SU-DHL-6 (cell line): ENCODE measurements around the gene KCNK1.

ENCODE experiments used
- H2AFZ ChIP-seq: fragments of 200-600 bp; sonication (generic); 2 replicates; pipeline ENCODE4 v1.6.1; 2014; ENCODE audit warnings: low read depth, mild to moderate bottlenecking, moderate library complexity, mixed read lengths, antibody characterized with exemption, low read length; ENCODE audit not compliant: severe bottlenecking
- H3F3A ChIP-seq: fragments of 200-600 bp; shearing (Covaris generic); 2 replicates; pipeline ENCODE4 v1.6.0; 2016; ENCODE audit warnings: antibody characterized with exemption, mild to moderate bottlenecking; ENCODE audit not compliant: insufficient read depth
- H3K27ac ChIP-seq: fragments of 200-600 bp; sonication (generic); 2 replicates; pipeline ENCODE4 v1.5.1; 2016; ENCODE audit warnings: low read depth, mild to moderate bottlenecking, low read length, moderate library complexity, mixed read lengths
- H3K27me3 ChIP-seq: fragments of 200-600 bp; sonication (generic), shearing (Covaris generic); 2 replicates; pipeline ENCODE4 v1.6.0; 2014; ENCODE audit warnings: mild to moderate bottlenecking, low read length
- H3K36me3 ChIP-seq: fragments of 200-600 bp; sonication (generic); 2 replicates; pipeline ENCODE4 v1.6.1; 2014; ENCODE audit warnings: mild to moderate bottlenecking, low read length, mixed read lengths
- H3K4me2 ChIP-seq: fragments of 300-600, 200-600 bp; shearing (Covaris generic), sonication (generic); 2 replicates; pipeline ENCODE4 v1.6.0; 2014; ENCODE audit warnings: low read length, low read depth, mild to moderate bottlenecking; ENCODE audit not compliant: poor library complexity, severe bottlenecking
- H3K4me3 ChIP-seq: fragments of 200-600 bp; sonication (generic); 2 replicates; pipeline ENCODE4 v1.5.1; 2014; ENCODE audit warnings: antibody characterized with exemption, low read length, mild to moderate bottlenecking, mixed read lengths; ENCODE audit not compliant: insufficient read depth, poor library complexity, severe bottlenecking
- H3K79me2 ChIP-seq: fragments of 200-600 bp; sonication (generic); 2 replicates; pipeline ENCODE4 v1.6.1; 2014; ENCODE audit warnings: mild to moderate bottlenecking, low read length, moderate library complexity; ENCODE audit not compliant: insufficient read depth
- H3K9ac ChIP-seq: fragments of 200-600 bp; sonication (generic); 2 replicates; pipeline ENCODE4 v1.7.0; 2014; ENCODE audit warnings: mild to moderate bottlenecking, low read length
- H3K9me2 ChIP-seq: fragments of 200-600 bp; sonication (generic); replicated peaks from 2 replicates; pipeline ENCODE4 v1.6.1; 2014; ENCODE audit warnings: low read length; ENCODE audit not compliant: insufficient read depth
- H3K9me3 ChIP-seq: fragments of 200-600 bp; sonication (generic); 2 replicates; pipeline ENCODE4 v1.6.1; 2014; ENCODE audit warnings: low read length, mixed read lengths; ENCODE audit not compliant: insufficient read depth
- H4K20me1 ChIP-seq: fragments of 200-600 bp; sonication (generic); 2 replicates; pipeline ENCODE4 v1.6.1; 2014; ENCODE audit warnings: low read depth, mild to moderate bottlenecking, antibody characterized with exemption, low read length, moderate library complexity, mixed read lengths
- EZH2phosphoT487 ChIP-seq: fragments of 200-600 bp; sonication (generic), shearing (Covaris generic); conservative IDR thresholded peaks from 2 replicates; pipeline ENCODE4 v1.6.1; 2018; ENCODE audit warnings: mild to moderate bottlenecking, antibody characterized with exemption, low read length, moderate library complexity, mixed read lengths
- TF ChIP-seq, protein P1 (sequence below): fragments of 200-600 bp; sonication (generic); IDR thresholded peaks from one replicate; pipeline ENCODE4 v1.5.1; 2017; ENCODE audit warnings: antibody characterized with exemption, mild to moderate bottlenecking, low read length, moderate library complexity; ENCODE audit not compliant: insufficient read depth, poor library complexity, severe bottlenecking

The KCNK1 gene

DNA sequence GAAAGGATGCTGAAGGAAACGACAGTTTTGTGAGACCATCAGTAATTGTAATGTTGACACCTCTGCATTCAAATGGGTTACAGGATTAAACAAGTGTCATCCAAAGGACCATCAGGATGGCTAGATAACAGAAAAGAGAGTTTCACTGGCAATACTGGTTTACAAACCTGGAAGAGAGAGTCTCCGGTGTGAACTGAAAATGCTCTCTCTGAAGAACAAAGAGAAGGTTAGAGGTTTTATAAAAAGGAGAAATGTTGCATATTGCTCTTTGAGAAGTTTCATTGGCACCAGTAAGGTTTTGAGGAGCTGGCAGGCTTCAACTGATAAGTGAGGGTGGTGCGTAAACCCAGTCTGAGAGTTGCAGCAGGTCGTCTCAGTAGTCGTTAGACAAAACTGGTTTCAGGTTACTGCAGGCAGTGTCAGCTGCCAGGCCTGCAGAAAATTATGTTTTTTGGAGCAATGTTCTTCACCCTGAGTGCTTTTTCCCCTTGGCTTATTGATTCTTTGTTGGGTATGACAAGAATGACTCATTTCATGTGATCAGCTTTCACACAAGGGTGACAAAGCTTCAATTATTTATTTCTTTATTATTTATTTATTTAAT lies 42.2 kb downstream of the KCNK1 start:
- Histone ChIP-seq H3K27me3 (no peaks in the 10 kb centered on the region), H3K9me2 (no peaks in the 10 kb centered on the region), H3F3A (no peaks in the 10 kb centered on the region), H3K4me3 (no peak overlapping the region), H2AFZ (no peak overlapping the region), H3K79me2 (no peaks in the 10 kb centered on the region), H3K9ac (no peak overlapping the region), H4K20me1 (no peaks in the 10 kb centered on the region), H3K9me3 (no peaks in the 10 kb centered on the region), H3K27ac (no peak overlapping the region), H3K4me2 (no peak overlapping the region), H3K36me3 (no peaks in the 10 kb centered on the region)
- TF ChIP-seq, protein P1, sequence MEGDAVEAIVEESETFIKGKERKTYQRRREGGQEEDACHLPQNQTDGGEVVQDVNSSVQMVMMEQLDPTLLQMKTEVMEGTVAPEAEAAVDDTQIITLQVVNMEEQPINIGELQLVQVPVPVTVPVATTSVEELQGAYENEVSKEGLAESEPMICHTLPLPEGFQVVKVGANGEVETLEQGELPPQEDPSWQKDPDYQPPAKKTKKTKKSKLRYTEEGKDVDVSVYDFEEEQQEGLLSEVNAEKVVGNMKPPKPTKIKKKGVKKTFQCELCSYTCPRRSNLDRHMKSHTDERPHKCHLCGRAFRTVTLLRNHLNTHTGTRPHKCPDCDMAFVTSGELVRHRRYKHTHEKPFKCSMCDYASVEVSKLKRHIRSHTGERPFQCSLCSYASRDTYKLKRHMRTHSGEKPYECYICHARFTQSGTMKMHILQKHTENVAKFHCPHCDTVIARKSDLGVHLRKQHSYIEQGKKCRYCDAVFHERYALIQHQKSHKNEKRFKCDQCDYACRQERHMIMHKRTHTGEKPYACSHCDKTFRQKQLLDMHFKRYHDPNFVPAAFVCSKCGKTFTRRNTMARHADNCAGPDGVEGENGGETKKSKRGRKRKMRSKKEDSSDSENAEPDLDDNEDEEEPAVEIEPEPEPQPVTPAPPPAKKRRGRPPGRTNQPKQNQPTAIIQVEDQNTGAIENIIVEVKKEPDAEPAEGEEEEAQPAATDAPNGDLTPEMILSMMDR = no peak

DNA sequence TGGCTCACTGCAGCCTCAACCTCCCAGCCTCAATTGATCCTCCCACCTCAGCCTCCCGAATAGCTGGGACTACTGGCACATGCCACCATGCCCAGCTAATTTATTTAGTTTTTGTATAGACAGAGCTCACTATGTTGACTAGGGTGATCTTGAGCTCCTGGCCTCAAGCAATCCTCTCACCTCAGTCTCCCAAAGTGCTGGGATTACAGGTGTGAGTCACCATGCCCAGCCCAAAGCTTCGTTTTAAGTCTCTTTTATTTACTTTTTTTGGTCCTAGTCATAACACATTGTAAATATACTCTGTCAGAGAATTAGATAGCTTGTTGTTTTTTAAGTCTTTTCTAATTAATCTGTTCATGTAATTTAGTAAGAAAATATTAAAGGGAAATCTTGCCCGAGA lies 42.8 kb downstream of the KCNK1 start:
- no peaks in the 10 kb centered on the region for H3K79me2 ChIP-seq
- H3K27me3 ChIP-seq = no peaks in the 10 kb centered on the region
- H3K9me3 ChIP-seq = no peaks in the 10 kb centered on the region
- no peaks in the 10 kb centered on the region for H3F3A ChIP-seq
- TF ChIP-seq, protein P1 = no peak
- no peak for TF ChIP-seq EZH2phosphoT487
- no peaks in the 10 kb centered on the region for H3K9me2 ChIP-seq
- H3K27ac ChIP-seq = no peak overlapping the region
- H3K9ac ChIP-seq = no peak overlapping the region
- no peaks in the 10 kb centered on the region for H3K36me3 ChIP-seq
- no peak overlapping the region for H2AFZ ChIP-seq
- H4K20me1 ChIP-seq = no peaks in the 10 kb centered on the region
- H3K4me2 ChIP-seq = no peak overlapping the region
- H3K4me3 ChIP-seq = no peak overlapping the region

DNA sequence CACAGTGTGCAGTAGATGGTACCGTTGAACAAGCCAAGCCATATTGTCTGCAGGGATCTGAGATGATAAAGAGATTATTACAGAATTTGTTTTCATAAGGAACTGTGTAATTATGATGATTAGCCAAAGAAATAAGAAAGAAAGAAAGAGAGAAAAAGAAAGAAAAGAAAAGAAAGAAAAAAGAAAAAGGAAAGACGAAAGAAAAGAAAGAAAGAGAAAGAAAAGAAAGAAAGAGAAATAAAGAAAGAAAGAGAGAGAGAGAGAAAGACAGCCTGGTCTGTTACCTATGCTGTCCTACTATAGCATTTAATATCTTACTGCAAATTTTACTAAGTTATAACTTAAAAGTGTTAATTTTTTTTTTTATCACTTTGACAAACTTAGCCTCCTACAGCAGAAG lies 43.6 kb downstream of the KCNK1 start:
- Histone ChIP-seq H3K27me3 (no peaks in the 10 kb centered on the region), H3K9me3 (no peaks in the 10 kb centered on the region), H3K9ac (no peak overlapping the region), H3K27ac (no peak overlapping the region), H2AFZ (no peak overlapping the region), H3K79me2 (no peaks in the 10 kb centered on the region), H4K20me1 (no peaks in the 10 kb centered on the region), H3F3A (no peaks in the 10 kb centered on the region), H3K4me2 (no peak overlapping the region), H3K9me2 (no peaks in the 10 kb centered on the region), H3K36me3 (no peaks in the 10 kb centered on the region), H3K4me3 (no peak overlapping the region)
- no peak for TF ChIP-seq EZH2phosphoT487
- TF ChIP-seq, protein P1 = no peak
